Measurements from ENCODE around the gene RPGR.
A peak's percentile ranks its signal among the peaks of the same experiment; 100 is the strongest.

The RPGR gene

GRCh38 chrX:38249965-38250364, 77.3 kb downstream of the RPGR start:
- peak; percentile 49 for DNase-seq (ENCODE audit: low read depth)
- H3K4me3 ChIP-seq (ENCODE audit: low read depth, low read length), result no peak overlapping the region
- TF ChIP-seq, protein P1, sequence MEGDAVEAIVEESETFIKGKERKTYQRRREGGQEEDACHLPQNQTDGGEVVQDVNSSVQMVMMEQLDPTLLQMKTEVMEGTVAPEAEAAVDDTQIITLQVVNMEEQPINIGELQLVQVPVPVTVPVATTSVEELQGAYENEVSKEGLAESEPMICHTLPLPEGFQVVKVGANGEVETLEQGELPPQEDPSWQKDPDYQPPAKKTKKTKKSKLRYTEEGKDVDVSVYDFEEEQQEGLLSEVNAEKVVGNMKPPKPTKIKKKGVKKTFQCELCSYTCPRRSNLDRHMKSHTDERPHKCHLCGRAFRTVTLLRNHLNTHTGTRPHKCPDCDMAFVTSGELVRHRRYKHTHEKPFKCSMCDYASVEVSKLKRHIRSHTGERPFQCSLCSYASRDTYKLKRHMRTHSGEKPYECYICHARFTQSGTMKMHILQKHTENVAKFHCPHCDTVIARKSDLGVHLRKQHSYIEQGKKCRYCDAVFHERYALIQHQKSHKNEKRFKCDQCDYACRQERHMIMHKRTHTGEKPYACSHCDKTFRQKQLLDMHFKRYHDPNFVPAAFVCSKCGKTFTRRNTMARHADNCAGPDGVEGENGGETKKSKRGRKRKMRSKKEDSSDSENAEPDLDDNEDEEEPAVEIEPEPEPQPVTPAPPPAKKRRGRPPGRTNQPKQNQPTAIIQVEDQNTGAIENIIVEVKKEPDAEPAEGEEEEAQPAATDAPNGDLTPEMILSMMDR (conservative IDR thresholded peaks at IDR 0.05; ENCODE audit: low read depth, low read length), result no peak

- DNase-seq (ENCODE audit: low read depth), result no peak
- H3K4me3 ChIP-seq (ENCODE audit: low read depth, low read length), result no peak overlapping the region
- TF ChIP-seq, protein P1 (conservative IDR thresholded peaks at IDR 0.05; ENCODE audit: low read depth, low read length), result no peak
Measured at GRCh38 chrX:38247051-38247450, 80.3 kb downstream of the RPGR start.

GRCh38 chrX:38240541-38240940, 86.8 kb downstream of the RPGR start:
- TF ChIP-seq, protein P1 (conservative IDR thresholded peaks at IDR 0.05; ENCODE audit: low read depth, low read length), result no peak
- DNase-seq (ENCODE audit: low read depth), result no peak

GRCh38 chrX:38236901-38237615, 90.3 kb downstream of the RPGR start:
- no peak overlapping the region for H3K4me3 ChIP-seq (ENCODE audit: low read depth, low read length)
- DNase-seq (ENCODE audit: low read depth), result no peak
- TF ChIP-seq, protein P1 (conservative IDR thresholded peaks at IDR 0.05; ENCODE audit: low read depth, low read length), result no peak

More at GRCh38 chrX:38240541-38240940, 86.8 kb downstream of the RPGR start:
- no peak overlapping the region for H3K4me3 ChIP-seq (ENCODE audit: low read depth, low read length)

GRCh38 chrX:38233891-38234667, 93.2 kb downstream of the RPGR start:
- peak; percentile 86 for DNase-seq (ENCODE audit: low read depth)
- TF ChIP-seq, protein P1 (conservative IDR thresholded peaks at IDR 0.05; ENCODE audit: low read depth, low read length), result no peak

GRCh38 chrX:38232079-38232686, 95.1 kb downstream of the RPGR start:
- DNase-seq (ENCODE audit: low read depth), result no peak
- TF ChIP-seq, protein P1 (conservative IDR thresholded peaks at IDR 0.05; ENCODE audit: low read depth, low read length), result no peak
- no peak overlapping the region for H3K4me3 ChIP-seq (ENCODE audit: low read depth, low read length)

More at GRCh38 chrX:38233891-38234667, 93.2 kb downstream of the RPGR start:
- H3K4me3 ChIP-seq (ENCODE audit: low read depth, low read length), result no peak overlapping the region

Data from choroid plexus epithelial cell (primary cell).